CD4-positive, CD25-positive, alpha-beta regulatory T cell (primary cell): ENCODE data around the gene PIP5K1B. TPM values are rescaled to one million over a fixed set of nuclear protein-coding genes. Genes with fewer than 3 reads are reported as not detected.

Source experiments
- ATAC-seq, 2 donors: fragments of 150-1000 bp; cut with Tn5 transposase; one replicate each; pipeline ENCODE4 v1.10.0; 2021; ENCODE audit warnings: low read depth in 2 of 2, moderate number of reproducible peaks in 2 of 2, moderate library complexity in 1 of 2
- DNase-seq, 3 donors: peaks; one replicate each; pipeline versions ENCODE4 v3.0.0 to v3.0.0-alpha.2; 2012 to 2022; ENCODE audit warnings: mixed read lengths in 1 of 3
- H3K27ac ChIP-seq: one replicate; pipeline ENCODE4 v1.7.0; 2013; ENCODE audit warnings: mild to moderate bottlenecking, low read length; ENCODE audit not compliant: insufficient read depth, poor library complexity, severe bottlenecking
- H3K27me3 ChIP-seq: one replicate; pipeline ENCODE4 v1.7.0; 2013; ENCODE audit warnings: low read length; ENCODE audit not compliant: control insufficient read depth, insufficient read depth
- H3K36me3 ChIP-seq: one replicate; pipeline ENCODE4 v1.7.0; 2013; ENCODE audit warnings: mild to moderate bottlenecking, low read length, moderate library complexity; ENCODE audit not compliant: control insufficient read depth, insufficient read depth
- H3K4me1 ChIP-seq: 2 replicates; pipeline ENCODE4 v1.7.0; 2013; ENCODE audit warnings: mild to moderate bottlenecking, low read length; ENCODE audit not compliant: insufficient read depth, control insufficient read depth, poor library complexity, severe bottlenecking
- H3K4me3 ChIP-seq: one replicate; pipeline ENCODE4 v1.7.0; 2013; ENCODE audit warnings: low read depth, mild to moderate bottlenecking, low read length, moderate library complexity
- H3K9me3 ChIP-seq, 2 experiments: 1 replicate in 1 of 2; 2 replicates in 1 of 2; pipeline ENCODE4 v1.7.0; 2013; ENCODE audit warnings: low read length in 2 of 2, mild to moderate bottlenecking in 1 of 2, moderate library complexity in 1 of 2; ENCODE audit not compliant: control insufficient read depth in 2 of 2
- H3K27ac Mint-ChIP-seq, 3 donors: one replicate each; pipeline ENCODE4 v1.8.0; 2020 to 2022; ENCODE audit warnings: mild to moderate bottlenecking in 3 of 3, mixed read lengths in 3 of 3, moderate library complexity in 2 of 3
- H3K27me3 Mint-ChIP-seq: one replicate; pipeline ENCODE4 v1.8.0; 2022; ENCODE audit warnings: mild to moderate bottlenecking, mixed read lengths
- H3K36me3 Mint-ChIP-seq: one replicate; pipeline ENCODE4 v1.8.0; 2020; ENCODE audit warnings: mixed read lengths
- H3K4me1 Mint-ChIP-seq, 4 donors: one replicate each; pipeline ENCODE4 v1.8.0; 2020 to 2022; ENCODE audit warnings: mixed read lengths in 4 of 4, mild to moderate bottlenecking in 1 of 4
- H3K4me3 Mint-ChIP-seq, 4 donors: one replicate each; pipeline ENCODE4 v1.8.0; 2020 to 2022; ENCODE audit warnings: mild to moderate bottlenecking in 4 of 4, mixed read lengths in 4 of 4, moderate library complexity in 3 of 4
- H3K9me3 Mint-ChIP-seq, 7 donors: one replicate each; pipeline ENCODE4 v1.8.0; 2020 to 2022; ENCODE audit warnings: mixed read lengths in 7 of 7, mild to moderate bottlenecking in 3 of 7, moderate library complexity in 2 of 7
- polyA plus RNA-seq, 4 donors: library from polyadenylated mRNA; unstranded; fragments of 300-500 nt; fragmentation: Illumina TruSeq; gene quantifications; one replicate each; pipeline ENCODE4 v1.2.3, GENCODE V29; 2021
- total RNA-seq: library from RNA; stranded (reverse); gene quantifications from one replicate; pipeline ENCODE4 v1.2.3, GENCODE V29; 2022

The PIP5K1B gene
- total and polyA plus RNA-seq, 5 donors from 2014 or later: 0.47 to 1.9 (median 1.0) TPM

DNA sequence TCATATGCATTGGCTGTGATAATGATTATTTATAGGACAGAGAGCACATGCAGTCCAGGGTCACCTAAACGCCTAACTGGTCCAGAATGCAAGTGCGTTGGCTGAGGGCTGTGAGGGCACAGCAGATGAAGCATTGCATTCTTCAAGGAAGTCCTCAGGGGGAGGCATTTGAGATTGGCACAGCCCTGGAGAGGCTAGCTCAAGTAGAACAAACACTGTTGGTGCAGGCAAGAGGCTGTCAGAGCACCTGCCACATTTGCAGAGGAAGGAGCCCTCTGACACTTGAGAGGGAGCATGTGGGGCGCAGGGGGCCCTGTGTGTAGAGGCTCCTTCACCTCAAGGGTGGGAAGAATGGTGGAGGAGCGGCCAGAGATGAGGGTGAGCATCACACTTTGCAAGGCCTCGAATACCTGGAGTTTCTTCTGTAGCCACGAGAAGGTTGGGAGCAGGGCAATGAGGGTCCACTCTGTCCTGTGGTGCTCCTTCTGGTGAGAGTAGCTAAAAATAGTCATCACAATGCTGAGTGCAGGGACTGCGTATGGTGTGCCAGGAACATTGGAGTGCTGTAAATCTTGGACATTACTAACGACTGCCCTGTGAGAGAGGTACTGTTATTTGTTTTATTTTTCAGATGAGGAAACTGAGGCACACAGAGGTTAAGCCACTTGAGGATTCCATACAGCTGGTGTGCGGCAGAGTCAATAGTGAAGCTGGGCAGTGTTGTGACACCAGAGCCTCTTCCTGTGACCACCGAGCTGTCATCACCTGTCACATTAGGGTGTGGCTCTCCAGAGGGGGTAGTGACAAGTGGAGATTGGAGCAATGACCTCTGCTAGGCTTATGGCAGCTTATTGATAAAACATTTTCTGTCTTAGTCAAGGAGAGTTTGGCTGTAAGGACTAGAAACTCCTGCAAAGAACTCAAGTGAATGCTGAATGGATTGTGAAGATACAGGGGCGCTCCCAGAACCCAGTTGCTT is 100.2 kb downstream of the PIP5K1B start:
- H3K27ac Mint-ChIP-seq: no peak overlapping the region
- no peaks in the 10 kb centered on the region for H3K4me1 Mint-ChIP-seq
- H3K4me3 Mint-ChIP-seq: no peak overlapping the region

DNA sequence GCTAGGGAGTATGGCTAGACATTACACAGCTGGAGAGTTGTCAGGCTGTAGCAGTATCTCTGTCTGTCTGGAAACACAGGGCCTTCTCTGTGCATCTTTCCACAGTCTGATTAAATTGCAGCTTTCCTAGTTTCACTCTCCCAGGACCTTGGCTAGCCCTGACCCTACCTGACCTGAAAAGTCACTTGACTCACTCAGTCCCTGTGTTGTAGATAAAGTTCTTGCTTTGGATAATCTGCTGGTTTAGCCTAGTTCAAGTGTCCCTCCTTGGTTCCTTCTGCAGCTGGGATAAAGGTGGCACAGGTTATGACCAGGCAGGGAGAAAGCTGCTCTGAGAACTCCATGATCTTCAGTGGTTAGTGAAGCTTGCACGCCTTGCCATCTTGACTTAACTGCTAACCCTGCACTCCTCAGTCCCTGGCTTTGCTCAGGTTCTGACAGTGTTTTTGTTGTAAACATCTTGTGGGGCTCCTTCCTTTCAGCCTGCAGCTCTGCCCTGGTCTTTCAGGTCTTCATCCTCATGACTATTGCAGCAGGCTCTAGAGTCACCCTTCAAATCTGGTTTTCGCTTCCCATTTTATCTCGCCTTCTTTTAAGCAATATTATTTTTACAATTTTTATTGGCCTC is 101.0 kb downstream of the PIP5K1B start:
- no peaks in the 10 kb centered on the region for H3K9me3 Mint-ChIP-seq
- no peak for ATAC-seq
- Histone ChIP-seq H3K27me3 (no peaks in the 10 kb centered on the region), H3K27ac (no peak overlapping the region), H3K4me3 (no peak overlapping the region), H3K9me3 (no peaks in the 10 kb centered on the region), H3K4me1 (peaks cover 6% of the 10 kb centered on the region), H3K36me3 (no peaks in the 10 kb centered on the region)
- H3K36me3 Mint-ChIP-seq: no peaks in the 10 kb centered on the region
- no peaks in the 10 kb centered on the region for H3K27me3 Mint-ChIP-seq
- no peak for DNase-seq
- no peaks in the 10 kb centered on the region for H3K4me1 Mint-ChIP-seq
- H3K27ac Mint-ChIP-seq: peak overlapping the region in 1 of 3 donors; percentile 57
- H3K4me3 Mint-ChIP-seq: no peak overlapping the region

More for the DNA sequence above, 100.2 kb downstream of the PIP5K1B start:
- DNase-seq (no peak), ATAC-seq (no peak)
- Histone ChIP-seq H3K4me3 (no peak overlapping the region), H3K4me1 (peaks cover 6% of the 10 kb centered on the region), H3K27ac (no peak overlapping the region), H3K27me3 (no peaks in the 10 kb centered on the region), H3K9me3 (no peaks in the 10 kb centered on the region), H3K36me3 (no peaks in the 10 kb centered on the region)
- Mint-ChIP-seq H3K9me3 (no peaks in the 10 kb centered on the region), H3K27me3 (no peaks in the 10 kb centered on the region), H3K36me3 (no peaks in the 10 kb centered on the region)

DNA sequence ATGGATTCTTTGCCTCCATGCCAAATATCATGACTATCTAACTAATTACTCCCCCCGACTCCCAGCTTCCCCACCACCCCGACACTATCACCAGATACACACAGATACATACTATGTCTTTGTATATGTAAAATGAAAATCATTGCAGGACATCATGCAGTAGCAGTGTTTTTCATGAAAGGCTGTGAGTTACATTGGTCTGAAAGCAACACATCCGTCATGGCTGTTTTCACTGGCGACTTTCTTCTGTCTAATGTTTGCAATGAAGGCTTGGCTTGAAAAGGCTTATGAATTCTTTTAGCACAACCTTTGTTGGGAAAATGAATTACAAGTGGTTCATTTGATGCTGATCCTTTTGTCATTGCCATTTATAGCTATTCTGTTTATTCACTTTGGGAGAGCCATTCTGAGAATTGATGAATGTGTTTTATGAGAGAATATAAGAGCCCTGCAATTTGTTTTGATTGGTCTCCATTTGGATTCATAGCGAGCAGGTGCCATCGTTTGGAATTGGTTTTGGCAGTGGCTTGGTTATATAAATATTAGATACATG is 103.4 kb downstream of the PIP5K1B start:
- Histone ChIP-seq H3K9me3 (no peaks in the 10 kb centered on the region), H3K4me1 (no peaks in the 10 kb centered on the region), H3K27ac (no peak overlapping the region), H3K4me3 (no peak overlapping the region), H3K27me3 (no peaks in the 10 kb centered on the region), H3K36me3 (no peaks in the 10 kb centered on the region)
- ATAC-seq (no peak), DNase-seq (no peak)
- Mint-ChIP-seq H3K4me1 (no peaks in the 10 kb centered on the region), H3K27me3 (peaks cover 2% of the 10 kb centered on the region), H3K27ac (no peak overlapping the region), H3K36me3 (no peaks in the 10 kb centered on the region), H3K9me3 (no peaks in the 10 kb centered on the region), H3K4me3 (no peak overlapping the region)

DNA sequence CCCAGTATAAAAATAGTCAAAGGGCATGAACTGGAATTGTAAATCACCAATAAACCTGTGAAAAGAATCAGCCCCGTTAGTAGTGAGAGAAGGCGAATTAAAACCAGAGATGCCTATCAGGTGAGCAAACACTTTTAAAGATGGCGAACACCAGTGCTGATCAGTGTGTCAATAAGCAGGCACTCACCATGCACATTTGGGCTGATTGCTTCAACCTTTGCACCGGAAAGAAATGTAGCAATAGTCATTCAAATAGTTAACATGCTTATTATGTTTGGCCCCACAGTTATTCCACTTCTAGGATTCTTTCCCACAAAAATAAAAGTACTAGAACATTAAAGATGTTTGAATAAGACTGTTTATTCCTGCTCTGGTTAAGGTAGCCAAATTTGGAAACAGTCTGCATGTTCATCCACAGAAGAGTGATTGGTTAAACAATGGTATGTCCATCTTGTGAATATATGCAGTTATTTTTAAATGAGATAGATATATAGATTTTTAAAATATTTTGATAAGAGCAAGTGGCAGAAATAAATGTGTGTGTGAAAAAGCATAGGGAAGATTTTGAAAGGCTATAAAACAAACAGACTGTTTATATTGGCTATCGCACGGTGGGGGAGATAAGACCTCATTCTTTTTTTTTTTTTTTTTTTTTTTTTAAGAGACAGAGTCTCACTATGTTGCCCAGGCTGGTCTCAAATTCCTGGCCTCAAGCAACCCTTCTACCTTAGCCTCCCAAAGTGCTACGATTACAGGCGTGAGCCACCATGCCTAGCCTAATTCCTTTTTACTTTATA is 112.2 kb downstream of the PIP5K1B start:
- Histone ChIP-seq H3K4me1 (no peaks in the 10 kb centered on the region), H3K9me3 (no peaks in the 10 kb centered on the region), H3K36me3 (no peaks in the 10 kb centered on the region), H3K27me3 (peaks cover 6% of the 10 kb centered on the region), H3K4me3 (no peak overlapping the region), H3K27ac (no peak overlapping the region)
- no peak for DNase-seq
- H3K9me3 Mint-ChIP-seq: peaks cover 0 to 1% (median 0%) of the 10 kb centered on the region in 7 donors
- no peak overlapping the region for H3K4me3 Mint-ChIP-seq
- no peak for ATAC-seq
- no peaks in the 10 kb centered on the region for H3K4me1 Mint-ChIP-seq
- no peaks in the 10 kb centered on the region for H3K36me3 Mint-ChIP-seq
- peaks cover 24% of the 10 kb centered on the region for H3K27me3 Mint-ChIP-seq
- H3K27ac Mint-ChIP-seq: no peak overlapping the region

DNA sequence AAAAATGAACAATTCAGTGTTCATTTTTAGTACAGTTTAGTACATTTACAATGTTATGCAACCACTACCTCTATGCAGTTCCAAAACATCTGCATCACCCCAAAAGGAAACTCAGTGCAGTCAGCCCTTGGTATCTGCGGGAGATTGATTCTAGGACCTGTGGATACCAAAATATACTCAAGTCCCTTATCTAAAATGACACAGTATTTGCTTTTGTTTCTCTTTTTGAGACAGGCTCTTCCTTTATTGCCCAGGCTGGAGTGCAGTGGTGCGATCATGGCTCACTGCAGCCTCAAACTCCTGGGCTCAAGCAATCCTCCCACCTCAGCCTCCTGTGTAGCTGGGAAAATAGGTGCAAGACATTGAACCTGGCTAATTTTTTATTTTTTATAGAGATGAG is 114.0 kb downstream of the PIP5K1B start:
- Histone ChIP-seq H3K36me3 (no peaks in the 10 kb centered on the region), H3K4me1 (no peaks in the 10 kb centered on the region), H3K27me3 (peaks cover 6% of the 10 kb centered on the region), H3K27ac (no peak overlapping the region), H3K4me3 (no peak overlapping the region), H3K9me3 (no peaks in the 10 kb centered on the region)
- no peaks in the 10 kb centered on the region for H3K36me3 Mint-ChIP-seq
- no peak overlapping the region for H3K4me3 Mint-ChIP-seq
- H3K27ac Mint-ChIP-seq: no peak overlapping the region
- no peak for DNase-seq
- H3K9me3 Mint-ChIP-seq: peaks cover 0 to 1% (median 0%) of the 10 kb centered on the region in 7 donors
- ATAC-seq: no peak
- H3K4me1 Mint-ChIP-seq: no peaks in the 10 kb centered on the region
- peaks cover 19% of the 10 kb centered on the region for H3K27me3 Mint-ChIP-seq

DNA sequence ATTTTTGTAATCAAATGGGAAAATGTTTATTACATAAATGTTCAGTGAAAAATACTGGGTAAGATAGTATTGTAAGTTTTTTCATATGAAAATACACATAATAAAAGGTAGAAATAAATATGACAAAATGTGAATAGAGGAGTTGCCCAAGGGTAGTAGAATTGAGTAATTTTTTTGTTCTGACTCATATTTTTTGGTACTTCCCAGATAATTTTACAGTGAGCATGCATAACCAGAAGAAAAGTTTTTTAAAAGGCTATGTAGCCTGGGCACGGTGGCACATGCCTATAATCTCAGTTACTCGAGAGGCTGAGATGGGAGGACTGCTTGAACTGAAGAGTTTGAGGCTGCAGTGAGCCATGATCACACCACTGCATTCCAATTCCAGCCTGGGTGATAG is 116.9 kb downstream of the PIP5K1B start:
- H3K9me3 Mint-ChIP-seq: peaks cover 0 to 1% (median 0%) of the 10 kb centered on the region in 7 donors
- peaks cover 6% of the 10 kb centered on the region for H3K27me3 ChIP-seq
- ATAC-seq: no peak
- no peak for DNase-seq
- H3K4me3 ChIP-seq: no peak overlapping the region
- no peaks in the 10 kb centered on the region for H3K36me3 Mint-ChIP-seq
- H3K27ac Mint-ChIP-seq: no peak overlapping the region
- H3K4me1 ChIP-seq: no peaks in the 10 kb centered on the region
- H3K4me3 Mint-ChIP-seq: no peak overlapping the region
- no peaks in the 10 kb centered on the region for H3K4me1 Mint-ChIP-seq
- no peak overlapping the region for H3K27ac ChIP-seq
- no peaks in the 10 kb centered on the region for H3K9me3 ChIP-seq
- H3K27me3 Mint-ChIP-seq: peaks cover 14% of the 10 kb centered on the region
- H3K36me3 ChIP-seq: no peaks in the 10 kb centered on the region

DNA sequence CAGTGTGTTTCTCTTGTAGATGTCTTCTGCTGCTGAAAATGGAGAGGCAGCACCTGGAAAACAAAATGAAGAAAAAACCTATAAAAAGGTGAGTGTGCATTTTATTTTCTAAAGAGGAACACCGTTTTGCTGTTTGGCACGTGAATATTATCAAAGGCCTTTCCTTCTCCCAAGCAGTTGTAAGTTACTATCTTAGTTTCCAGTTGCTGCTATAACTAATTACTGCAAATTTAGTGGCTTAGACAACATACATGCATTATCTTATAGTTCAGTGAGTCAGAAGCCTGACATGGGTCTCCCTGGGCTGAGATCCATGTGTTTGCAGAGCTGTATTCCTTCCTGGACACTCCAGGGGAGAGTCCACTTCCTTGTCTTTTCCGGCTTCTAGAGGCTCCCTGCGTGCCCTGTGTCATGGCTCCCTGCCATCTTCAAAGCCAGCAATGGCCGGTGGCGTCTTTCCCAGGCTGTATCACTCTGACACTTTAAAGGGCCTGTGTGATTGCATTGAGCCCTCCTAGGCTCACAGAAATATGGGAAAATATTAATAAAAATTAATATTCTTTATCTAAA is 117.6 kb downstream of the PIP5K1B start:
- peaks cover 0 to 1% (median 0%) of the 10 kb centered on the region in 7 donors for H3K9me3 Mint-ChIP-seq

More for the DNA sequence above, 117.6 kb downstream of the PIP5K1B start:
- Histone ChIP-seq H3K27ac (no peak overlapping the region), H3K36me3 (no peaks in the 10 kb centered on the region), H3K4me3 (no peak overlapping the region), H3K27me3 (peaks cover 6% of the 10 kb centered on the region), H3K9me3 (no peaks in the 10 kb centered on the region), H3K4me1 (no peaks in the 10 kb centered on the region)
- no peak for DNase-seq
- H3K4me3 Mint-ChIP-seq: no peak overlapping the region
- H3K36me3 Mint-ChIP-seq: no peaks in the 10 kb centered on the region
- peaks cover 9% of the 10 kb centered on the region for H3K27me3 Mint-ChIP-seq
- no peak overlapping the region for H3K27ac Mint-ChIP-seq
- H3K4me1 Mint-ChIP-seq: no peaks in the 10 kb centered on the region
- no peak for ATAC-seq
